GM10266 (cell line): Measurements from ENCODE around the gene SS18L1.

Experiments used
- DNase-seq: peaks from one replicate; pipeline ENCODE4 v3.0.0; 2012; ENCODE audit errors: extremely low spot score
- TF ChIP-seq, protein P1 (sequence below): IDR thresholded peaks from 2 replicates; pipeline ENCODE4 v1.5.1; 2012; ENCODE audit warnings: mild to moderate bottlenecking, low read depth; ENCODE audit not compliant: control insufficient read depth, insufficient read depth; ENCODE audit errors: missing control alignments

Gene SS18L1

DNA sequence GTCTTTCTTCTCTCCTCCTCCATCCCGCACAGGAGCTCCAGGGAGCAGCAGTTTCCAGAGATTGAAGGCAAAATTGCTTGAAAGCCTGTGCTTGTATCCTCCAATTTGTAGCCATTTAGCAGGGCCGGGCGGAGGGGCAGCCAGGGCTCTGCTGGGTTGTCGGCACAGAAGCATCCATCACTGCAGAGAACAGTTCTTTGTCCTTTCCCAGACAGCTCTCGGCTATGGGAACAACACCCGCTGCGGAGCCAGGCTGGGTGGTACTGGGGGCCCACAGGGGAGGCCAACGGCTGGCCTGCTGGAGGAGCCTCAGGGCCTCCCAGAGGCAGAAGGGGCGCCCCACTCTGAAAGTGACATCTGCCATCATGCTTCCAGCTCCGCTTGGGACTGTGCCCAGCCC lies 68.7 kb downstream of the SS18L1 start:
- no peak for DNase-seq

GRCh38 chr20:62214067-62214466 lies 70.5 kb downstream of the SS18L1 start:
- TF ChIP-seq, protein P1, sequence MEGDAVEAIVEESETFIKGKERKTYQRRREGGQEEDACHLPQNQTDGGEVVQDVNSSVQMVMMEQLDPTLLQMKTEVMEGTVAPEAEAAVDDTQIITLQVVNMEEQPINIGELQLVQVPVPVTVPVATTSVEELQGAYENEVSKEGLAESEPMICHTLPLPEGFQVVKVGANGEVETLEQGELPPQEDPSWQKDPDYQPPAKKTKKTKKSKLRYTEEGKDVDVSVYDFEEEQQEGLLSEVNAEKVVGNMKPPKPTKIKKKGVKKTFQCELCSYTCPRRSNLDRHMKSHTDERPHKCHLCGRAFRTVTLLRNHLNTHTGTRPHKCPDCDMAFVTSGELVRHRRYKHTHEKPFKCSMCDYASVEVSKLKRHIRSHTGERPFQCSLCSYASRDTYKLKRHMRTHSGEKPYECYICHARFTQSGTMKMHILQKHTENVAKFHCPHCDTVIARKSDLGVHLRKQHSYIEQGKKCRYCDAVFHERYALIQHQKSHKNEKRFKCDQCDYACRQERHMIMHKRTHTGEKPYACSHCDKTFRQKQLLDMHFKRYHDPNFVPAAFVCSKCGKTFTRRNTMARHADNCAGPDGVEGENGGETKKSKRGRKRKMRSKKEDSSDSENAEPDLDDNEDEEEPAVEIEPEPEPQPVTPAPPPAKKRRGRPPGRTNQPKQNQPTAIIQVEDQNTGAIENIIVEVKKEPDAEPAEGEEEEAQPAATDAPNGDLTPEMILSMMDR, result no peak
- no peak for DNase-seq

More for the DNA sequence above, 68.7 kb downstream of the SS18L1 start:
- TF ChIP-seq, protein P1, result no peak

- TF ChIP-seq, protein P1, result no peak
- no peak for DNase-seq
Observed at GRCh38 chr20:62215020-62215990, 71.7 kb downstream of the SS18L1 start.

DNA sequence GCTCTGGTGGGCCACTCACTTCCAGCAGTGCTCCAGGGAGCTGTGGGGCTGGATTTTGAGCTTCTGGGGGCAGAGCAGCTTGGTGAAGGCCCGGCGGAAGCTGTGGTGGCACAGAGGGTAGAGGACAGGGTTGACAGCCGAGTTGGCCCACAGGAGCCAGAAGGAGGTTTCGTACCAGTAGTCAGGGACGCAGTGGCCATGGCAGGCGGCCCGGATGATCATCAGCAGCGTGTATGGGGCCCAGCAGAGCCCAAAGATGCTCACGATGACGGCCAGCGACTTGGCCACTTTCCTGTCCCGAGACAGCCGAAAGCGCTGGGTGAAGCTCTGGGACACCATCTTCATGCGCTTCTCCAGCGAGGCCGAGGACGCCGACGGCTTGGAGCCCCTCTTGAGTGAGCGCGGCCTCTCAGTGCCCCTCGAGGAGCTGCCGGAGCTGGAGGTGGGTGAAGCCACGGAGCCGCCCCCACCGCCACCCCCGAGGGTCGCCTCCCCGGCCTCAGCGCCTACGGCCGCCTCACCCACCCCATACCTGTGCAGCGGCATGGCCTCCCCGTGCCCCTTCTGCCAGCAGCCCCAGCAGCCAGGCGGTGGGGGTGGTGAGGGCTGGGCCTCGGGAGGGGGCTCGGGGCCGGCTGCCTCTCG lies 72.5 kb downstream of the SS18L1 start:
- DNase-seq, result no peak
- TF ChIP-seq, protein P1, result no peak

DNA sequence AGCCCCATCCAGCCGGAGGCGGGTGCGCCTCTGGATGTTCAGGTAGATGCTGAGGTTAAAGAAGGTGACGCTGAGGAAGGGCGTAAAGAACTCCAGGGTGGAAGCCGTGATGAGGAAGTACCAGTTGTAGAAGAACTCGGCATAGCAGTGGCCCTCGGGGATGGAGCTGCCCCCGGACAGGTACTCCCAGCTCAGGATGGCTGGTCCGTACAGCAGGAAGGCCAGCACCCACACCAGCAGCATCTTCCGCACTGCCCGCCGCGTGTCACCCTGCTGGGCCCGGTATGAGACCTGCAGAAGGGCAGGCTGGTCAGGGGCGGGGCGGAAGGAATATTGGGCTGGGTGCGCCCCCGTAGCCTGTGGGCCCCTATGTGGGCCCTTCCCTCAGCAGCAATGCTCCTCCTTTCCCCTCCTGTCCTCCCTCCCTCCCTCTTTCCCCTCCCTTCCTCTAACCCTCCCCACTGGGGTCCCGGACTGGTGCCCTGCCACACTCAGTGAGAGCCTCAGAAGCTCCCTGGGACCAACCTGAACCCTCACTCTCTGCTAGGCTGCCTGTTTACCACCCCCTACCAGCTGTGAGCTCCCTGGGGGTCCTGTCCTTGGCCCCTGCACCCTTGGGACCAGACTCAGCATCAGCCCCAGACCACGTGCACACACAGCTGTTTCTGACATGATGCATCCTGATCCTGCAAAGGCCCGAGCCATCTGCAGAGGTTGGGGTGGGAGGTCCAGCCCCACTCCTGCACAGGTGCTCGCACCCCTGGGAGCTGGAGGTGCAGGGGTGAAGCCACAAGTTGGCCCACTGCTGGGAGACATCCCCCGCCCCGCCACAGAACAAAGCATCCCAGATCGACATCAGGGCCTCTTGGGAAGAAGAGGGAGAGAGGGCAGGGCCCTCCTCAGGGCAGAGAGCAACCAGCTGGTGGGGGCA lies 73.3 kb downstream of the SS18L1 start:
- TF ChIP-seq, protein P1, result no peak
- DNase-seq, result no peak

DNA sequence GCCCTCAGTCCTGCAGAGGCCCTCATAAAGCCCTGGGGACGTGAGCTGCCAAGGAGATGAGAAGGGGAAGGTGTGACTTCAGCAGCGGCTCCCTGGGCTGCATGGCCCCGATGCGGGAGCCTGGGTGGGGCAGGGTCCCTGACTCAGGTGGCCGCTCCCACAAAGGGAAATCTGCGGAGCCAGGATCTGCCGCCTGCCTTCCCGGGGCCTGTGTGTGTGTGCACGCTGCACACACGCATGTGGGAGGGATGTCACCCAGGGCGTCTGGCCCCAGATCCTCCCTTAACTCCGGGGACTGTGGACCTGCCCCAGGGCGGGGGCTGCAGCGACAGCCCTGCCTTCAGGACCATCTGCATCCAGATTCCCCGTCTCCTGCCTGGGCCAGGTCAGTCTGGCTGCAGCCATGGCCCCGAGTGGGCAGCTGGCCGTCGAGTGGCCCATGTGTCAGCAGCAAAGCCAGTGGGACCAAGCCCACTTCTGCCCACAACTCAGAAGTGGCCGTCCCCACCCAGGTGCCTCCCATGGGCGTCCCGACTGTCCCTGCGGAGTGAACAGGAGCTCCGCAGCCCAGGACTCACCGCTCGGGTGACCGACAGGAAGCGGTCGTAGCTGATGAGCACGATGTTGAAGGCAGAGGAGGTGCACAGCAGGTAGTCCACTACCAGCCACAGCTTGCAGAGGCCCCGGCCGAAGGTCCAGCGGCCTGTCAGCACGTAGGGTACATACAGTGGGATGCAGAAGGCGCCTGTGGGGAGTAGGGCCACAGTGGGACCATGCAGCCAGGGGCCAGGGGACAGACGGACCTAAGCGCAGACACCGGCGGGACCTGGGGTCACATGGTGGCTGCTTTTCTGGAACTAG lies 74.6 kb downstream of the SS18L1 start:
- TF ChIP-seq, protein P1, result no peak
- DNase-seq, result no peak
